Type B pancreatic cell (in vitro differentiated cells): ENCODE results near the gene MSANTD1. TPM values are rescaled to one million over a fixed set of nuclear protein-coding genes. Genes with fewer than 3 reads are reported as not detected.

ENCODE experiments used
- DNase-seq: peaks from one replicate; pipeline ENCODE4 v3.0.0; 2021; ENCODE audit warnings: mixed read lengths; ENCODE audit not compliant: unreplicated experiment; ENCODE audit errors: extremely low spot score
- H3K27ac Mint-ChIP-seq: 2 replicates; pipeline ENCODE4 v1.8.0; 2021; ENCODE audit warnings: mild to moderate bottlenecking, mixed read lengths
- H3K27me3 Mint-ChIP-seq: 2 replicates; pipeline ENCODE4 v1.8.0; 2021; ENCODE audit warnings: mixed read lengths
- H3K36me3 Mint-ChIP-seq: 2 replicates; pipeline ENCODE4 v1.8.0; 2021; ENCODE audit warnings: mixed read lengths
- H3K4me1 Mint-ChIP-seq: one replicate; pipeline ENCODE4 v1.8.0; 2021; ENCODE audit warnings: mixed read lengths; ENCODE audit not compliant: unreplicated experiment
- H3K4me3 Mint-ChIP-seq: 2 replicates; pipeline ENCODE4 v1.8.0; 2021; ENCODE audit warnings: mild to moderate bottlenecking, mixed read lengths
- H3K9me3 Mint-ChIP-seq: 2 replicates; pipeline ENCODE4 v1.8.0; 2021; ENCODE audit warnings: mixed read lengths
- CTCF ChIP-seq: fragments of 200-600 bp; sonication (generic); conservative IDR thresholded peaks from 2 replicates; pipeline ENCODE4 v1.5.0; 2021; ENCODE audit warnings: antibody characterized with exemption, mild to moderate bottlenecking
- total RNA-seq: library from RNA; stranded (reverse); gene quantifications from 2 replicates; pipeline ENCODE4 v1.2.1, GENCODE V29; 2021; ENCODE audit warnings: low replicate concordance

Gene MSANTD1
- total RNA-seq, 1 donor from 2014 or later, result 1.4 TPM

GRCh38 chr4:3221996-3222395, 27.0 kb upstream of the MSANTD1 start:
- no peak overlapping the region for H3K27ac Mint-ChIP-seq
- no peak for DNase-seq
- H3K4me1 Mint-ChIP-seq, result no peaks in the 10 kb centered on the region
- no peaks in the 10 kb centered on the region for H3K27me3 Mint-ChIP-seq
- peaks cover 17% of the 10 kb centered on the region for H3K36me3 Mint-ChIP-seq
- TF ChIP-seq CTCF, result no peak
- H3K4me3 Mint-ChIP-seq, result no peak overlapping the region
- no peaks in the 10 kb centered on the region for H3K9me3 Mint-ChIP-seq

GRCh38 chr4:3223346-3223745, 25.6 kb upstream of the MSANTD1 start:
- peaks cover 17% of the 10 kb centered on the region for H3K36me3 Mint-ChIP-seq
- no peaks in the 10 kb centered on the region for H3K9me3 Mint-ChIP-seq
- DNase-seq, result no peak
- no peak overlapping the region for H3K4me3 Mint-ChIP-seq
- H3K27me3 Mint-ChIP-seq, result no peaks in the 10 kb centered on the region
- TF ChIP-seq CTCF, result no peak
- no peak overlapping the region for H3K27ac Mint-ChIP-seq
- no peaks in the 10 kb centered on the region for H3K4me1 Mint-ChIP-seq

- no peaks in the 10 kb centered on the region for H3K9me3 Mint-ChIP-seq
- TF ChIP-seq CTCF, result no peak
- H3K4me3 Mint-ChIP-seq, result no peak overlapping the region
- no peak for DNase-seq
- no peaks in the 10 kb centered on the region for H3K27me3 Mint-ChIP-seq
- H3K4me1 Mint-ChIP-seq, result no peaks in the 10 kb centered on the region
- no peak overlapping the region for H3K27ac Mint-ChIP-seq
- peaks cover 17% of the 10 kb centered on the region for H3K36me3 Mint-ChIP-seq
Measured at GRCh38 chr4:3223956-3224748, 24.8 kb upstream of the MSANTD1 start.

GRCh38 chr4:3225071-3225850, 23.7 kb upstream of the MSANTD1 start:
- no peak for TF ChIP-seq CTCF
- Mint-ChIP-seq H3K27me3 (no peaks in the 10 kb centered on the region), H3K27ac (no peak overlapping the region), H3K9me3 (no peaks in the 10 kb centered on the region), H3K36me3 (peaks cover 23% of the 10 kb centered on the region), H3K4me1 (no peaks in the 10 kb centered on the region), H3K4me3 (no peak overlapping the region)
- no peak for DNase-seq

GRCh38 chr4:3225936-3226335, 23.0 kb upstream of the MSANTD1 start:
- TF ChIP-seq CTCF, result no peak
- Mint-ChIP-seq H3K9me3 (no peaks in the 10 kb centered on the region), H3K27me3 (no peaks in the 10 kb centered on the region), H3K4me3 (no peak overlapping the region), H3K27ac (no peak overlapping the region), H3K4me1 (no peaks in the 10 kb centered on the region), H3K36me3 (peaks cover 23% of the 10 kb centered on the region)
- no peak for DNase-seq
